Measurements from ENCODE around the gene STARD13.

Gene STARD13

GRCh38 chr13:33326246-33326645 lies 40.7 kb upstream of the STARD13 start:
- no peak for TF ChIP-seq CTCF (IDR thresholded peaks at IDR 0.05; ENCODE audit: control insufficient read depth, insufficient read depth, low read depth, low read length, missing control alignments)
- no peak for DNase-seq (ENCODE audit: low read depth)
- no peak overlapping the region for H3K4me3 ChIP-seq (ENCODE audit: control insufficient read depth, low read depth, low read length)

- no peak for DNase-seq (ENCODE audit: low read depth)
- TF ChIP-seq CTCF (IDR thresholded peaks at IDR 0.05; ENCODE audit: control insufficient read depth, insufficient read depth, low read depth, low read length, missing control alignments): no peak
- no peak overlapping the region for H3K4me3 ChIP-seq (ENCODE audit: control insufficient read depth, low read depth, low read length)
Observed at GRCh38 chr13:33323801-33324510, 38.4 kb upstream of the STARD13 start.

- TF ChIP-seq CTCF (IDR thresholded peaks at IDR 0.05; ENCODE audit: control insufficient read depth, insufficient read depth, low read depth, low read length, missing control alignments): no peak
- no peak overlapping the region for H3K4me3 ChIP-seq (ENCODE audit: control insufficient read depth, low read depth, low read length)
- DNase-seq (ENCODE audit: low read depth): no peak
Observed at GRCh38 chr13:33322965-33323668, 37.6 kb upstream of the STARD13 start.

- no peak for TF ChIP-seq CTCF (IDR thresholded peaks at IDR 0.05; ENCODE audit: control insufficient read depth, insufficient read depth, low read depth, low read length, missing control alignments)
- H3K4me3 ChIP-seq (ENCODE audit: control insufficient read depth, low read depth, low read length): no peak overlapping the region
- no peak for DNase-seq (ENCODE audit: low read depth)
Observed at GRCh38 chr13:33322543-33322809, 36.9 kb upstream of the STARD13 start.

- DNase-seq (ENCODE audit: low read depth): no peak
- no peak for TF ChIP-seq CTCF (IDR thresholded peaks at IDR 0.05; ENCODE audit: control insufficient read depth, insufficient read depth, low read depth, low read length, missing control alignments)
Observed at GRCh38 chr13:33321686-33322542, 36.4 kb upstream of the STARD13 start.

GRCh38 chr13:33319859-33320258 lies 34.3 kb upstream of the STARD13 start:
- TF ChIP-seq CTCF (IDR thresholded peaks at IDR 0.05; ENCODE audit: control insufficient read depth, insufficient read depth, low read depth, low read length, missing control alignments): no peak
- no peak for DNase-seq (ENCODE audit: low read depth)
- H3K4me3 ChIP-seq (ENCODE audit: control insufficient read depth, low read depth, low read length): no peak overlapping the region

More at GRCh38 chr13:33321686-33322542, 36.4 kb upstream of the STARD13 start:
- H3K4me3 ChIP-seq (ENCODE audit: control insufficient read depth, low read depth, low read length): no peak overlapping the region
